Measurements from ENCODE around the gene AMACR. TPM values are rescaled to one million over a fixed set of nuclear protein-coding genes. Genes with fewer than 3 reads are reported as not detected.

AMACR gene
- total RNA-seq, 1 donor from 2014 or later = 9.0 TPM

- Mint-ChIP-seq H3K27ac (ENCODE audit: unreplicated experiment) (no peak overlapping the region), H3K27me3 (ENCODE audit: unreplicated experiment) (peaks cover 1% of the 10 kb centered on the region), H3K4me3 (ENCODE audit: unreplicated experiment) (no peak overlapping the region), H3K4me1 (ENCODE audit: low read depth, unreplicated experiment) (peaks cover 2% of the 10 kb centered on the region), H3K36me3 (ENCODE audit: unreplicated experiment) (peaks cover 6% of the 10 kb centered on the region), H3K9me3 (ENCODE audit: unreplicated experiment) (no peaks in the 10 kb centered on the region)
- TF ChIP-seq CTCF (IDR thresholded peaks at IDR 0.05; ENCODE audit: partially characterized antibody, unreplicated experiment) = no peak
- DNase-seq = no peak
These were observed 7.9 kb downstream of the AMACR start for GRCh38 chr5:33999978-34000377.

GRCh38 chr5:33997331-33997983 is 10.4 kb downstream of the AMACR start:
- H3K27ac Mint-ChIP-seq (ENCODE audit: unreplicated experiment) = no peak overlapping the region
- no peaks in the 10 kb centered on the region for H3K9me3 Mint-ChIP-seq (ENCODE audit: unreplicated experiment)
- H3K4me3 Mint-ChIP-seq (ENCODE audit: unreplicated experiment) = no peak overlapping the region
- DNase-seq = no peak
- TF ChIP-seq CTCF (IDR thresholded peaks at IDR 0.05; ENCODE audit: partially characterized antibody, unreplicated experiment) = peak; percentile 51
- peaks cover 1% of the 10 kb centered on the region for H3K27me3 Mint-ChIP-seq (ENCODE audit: unreplicated experiment)
- H3K36me3 Mint-ChIP-seq (ENCODE audit: unreplicated experiment) = no peaks in the 10 kb centered on the region
- H3K4me1 Mint-ChIP-seq (ENCODE audit: low read depth, unreplicated experiment) = peaks cover 2% of the 10 kb centered on the region

- no peaks in the 10 kb centered on the region for H3K9me3 Mint-ChIP-seq (ENCODE audit: unreplicated experiment)
- no peaks in the 10 kb centered on the region for H3K4me1 Mint-ChIP-seq (ENCODE audit: low read depth, unreplicated experiment)
- H3K4me3 Mint-ChIP-seq (ENCODE audit: unreplicated experiment) = no peak overlapping the region
- no peak for DNase-seq
- no peak overlapping the region for H3K27ac Mint-ChIP-seq (ENCODE audit: unreplicated experiment)
- TF ChIP-seq CTCF (IDR thresholded peaks at IDR 0.05; ENCODE audit: partially characterized antibody, unreplicated experiment) = no peak
- no peaks in the 10 kb centered on the region for H3K27me3 Mint-ChIP-seq (ENCODE audit: unreplicated experiment)
- no peaks in the 10 kb centered on the region for H3K36me3 Mint-ChIP-seq (ENCODE audit: unreplicated experiment)
These were observed 12.0 kb downstream of the AMACR start for GRCh38 chr5:33995865-33996264.

- H3K27me3 Mint-ChIP-seq (ENCODE audit: unreplicated experiment) = no peaks in the 10 kb centered on the region
- H3K27ac Mint-ChIP-seq (ENCODE audit: unreplicated experiment) = no peak overlapping the region
- no peaks in the 10 kb centered on the region for H3K36me3 Mint-ChIP-seq (ENCODE audit: unreplicated experiment)
- H3K9me3 Mint-ChIP-seq (ENCODE audit: unreplicated experiment) = no peaks in the 10 kb centered on the region
- H3K4me3 Mint-ChIP-seq (ENCODE audit: unreplicated experiment) = no peak overlapping the region
- TF ChIP-seq CTCF (IDR thresholded peaks at IDR 0.05; ENCODE audit: partially characterized antibody, unreplicated experiment) = no peak
- DNase-seq = no peak
- no peaks in the 10 kb centered on the region for H3K4me1 Mint-ChIP-seq (ENCODE audit: low read depth, unreplicated experiment)
These were observed 13.0 kb downstream of the AMACR start for GRCh38 chr5:33994845-33995244.

GRCh38 chr5:33992864-33993263 is 15.0 kb downstream of the AMACR start:
- no peaks in the 10 kb centered on the region for H3K36me3 Mint-ChIP-seq (ENCODE audit: unreplicated experiment)
- no peak for TF ChIP-seq CTCF (IDR thresholded peaks at IDR 0.05; ENCODE audit: partially characterized antibody, unreplicated experiment)
- H3K27ac Mint-ChIP-seq (ENCODE audit: unreplicated experiment) = no peak overlapping the region
- H3K4me1 Mint-ChIP-seq (ENCODE audit: low read depth, unreplicated experiment) = no peaks in the 10 kb centered on the region
- no peak overlapping the region for H3K4me3 Mint-ChIP-seq (ENCODE audit: unreplicated experiment)
- no peaks in the 10 kb centered on the region for H3K9me3 Mint-ChIP-seq (ENCODE audit: unreplicated experiment)
- H3K27me3 Mint-ChIP-seq (ENCODE audit: unreplicated experiment) = no peaks in the 10 kb centered on the region
- no peak for DNase-seq

Data from glutamatergic neuron (in vitro differentiated cells).